ENCODE measurements around the gene UCKL1. TPM values are rescaled to one million over a fixed set of nuclear protein-coding genes. Genes with fewer than 3 reads are reported as not detected.

UCKL1 gene
- total RNA-seq, 1 donor from 2014 or later = 50.1 TPM

DNA sequence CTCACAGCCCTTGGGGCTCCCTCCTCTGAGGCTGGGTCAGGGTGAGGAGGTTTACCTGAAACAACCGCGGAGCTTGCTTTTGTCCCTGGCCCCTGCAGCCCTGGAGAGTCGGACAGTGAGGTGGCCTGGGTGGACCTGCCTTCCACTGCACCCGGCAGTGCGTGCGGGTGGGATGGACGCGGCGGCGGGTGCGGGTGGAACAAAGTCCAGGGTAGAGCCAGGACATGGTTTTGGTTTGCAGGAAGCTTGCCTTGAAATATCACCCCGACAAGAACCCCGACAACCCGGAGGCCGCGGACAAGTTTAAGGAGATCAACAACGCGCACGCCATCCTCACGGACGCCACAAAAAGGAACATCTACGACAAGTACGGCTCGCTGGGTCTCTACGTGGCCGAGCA is 27.1 kb downstream of the UCKL1 start:
- H3K27me3 ChIP-seq = no peaks in the 10 kb centered on the region
- intact Hi-C loops (cut with DNase I) = no loop called here
- no peak overlapping the region for H3K27ac ChIP-seq
- H3K36me3 ChIP-seq = peaks cover 0 to 49% of the 10 kb centered on the region in 2 donors
- TF ChIP-seq CTCF (IDR thresholded peaks at IDR 0.05) (no peak), POLR2A (IDR thresholded peaks at IDR 0.05) (no peak), POLR2AphosphoS5 (IDR thresholded peaks at IDR 0.05; ENCODE audit: insufficient read depth in 1 of 2, low read depth in 1 of 2) (no peak)
- H3K4me3 ChIP-seq = no peak overlapping the region
- no peaks in the 10 kb centered on the region for H3K4me1 ChIP-seq
- no peak for DNase-seq (ENCODE audit: extremely low spot score in 2 of 2)
- H3K9me3 ChIP-seq = no peaks in the 10 kb centered on the region

DNA sequence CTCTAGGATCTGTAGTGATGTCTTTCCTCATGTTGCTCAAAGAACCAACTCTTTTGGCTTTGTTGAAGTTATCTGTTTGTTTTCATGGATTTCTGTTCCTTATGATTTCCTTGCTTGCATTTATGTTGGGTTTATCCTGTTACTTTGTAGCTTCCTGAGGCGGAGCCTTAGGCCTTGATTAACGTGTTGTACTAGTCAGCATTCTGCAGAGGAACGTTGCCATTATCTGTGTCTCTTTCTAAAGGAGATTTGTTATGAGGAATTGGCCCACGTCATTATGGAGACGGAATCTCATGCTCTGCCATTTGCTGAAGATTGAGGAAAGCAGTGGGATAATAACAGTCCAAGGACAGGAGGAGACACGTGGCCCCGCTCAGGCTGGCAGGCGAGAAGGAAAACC is 29.9 kb downstream of the UCKL1 start:
- Histone ChIP-seq H3K27me3 (no peaks in the 10 kb centered on the region), H3K36me3 (peaks cover 0 to 36% of the 10 kb centered on the region in 2 donors), H3K4me3 (no peak overlapping the region), H3K9me3 (no peaks in the 10 kb centered on the region), H3K27ac (no peak overlapping the region), H3K4me1 (no peaks in the 10 kb centered on the region)
- intact Hi-C loops (cut with DNase I) = no loop called here
- no peak for TF ChIP-seq POLR2AphosphoS5 (IDR thresholded peaks at IDR 0.05; ENCODE audit: insufficient read depth in 1 of 2, low read depth in 1 of 2)
- no peak for TF ChIP-seq POLR2A (IDR thresholded peaks at IDR 0.05)
- no peak for TF ChIP-seq CTCF (IDR thresholded peaks at IDR 0.05)
- no peak for DNase-seq (ENCODE audit: extremely low spot score in 2 of 2)

DNA sequence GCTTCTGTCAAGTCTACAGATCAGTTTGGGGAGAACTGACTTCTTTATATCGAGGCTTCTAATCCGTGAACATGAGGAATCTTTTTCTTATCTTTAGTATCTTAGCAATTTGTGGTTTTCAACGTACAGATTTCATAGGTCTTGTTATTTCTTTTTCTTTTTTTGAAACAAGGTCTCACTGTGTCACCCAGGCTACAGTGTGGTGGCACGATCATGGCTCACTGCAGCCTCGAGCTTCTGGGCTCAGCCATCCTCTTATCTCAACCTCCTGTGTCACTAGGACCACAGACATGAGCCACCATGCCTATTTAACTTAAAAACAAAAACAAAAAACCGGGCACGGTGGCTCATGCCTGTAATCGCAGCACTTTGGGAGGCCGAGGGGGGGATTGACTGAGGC is 32.0 kb downstream of the UCKL1 start:
- Histone ChIP-seq H3K36me3 (peaks cover 0 to 21% of the 10 kb centered on the region in 2 donors), H3K4me3 (no peak overlapping the region), H3K4me1 (no peaks in the 10 kb centered on the region), H3K9me3 (no peaks in the 10 kb centered on the region), H3K27ac (no peak overlapping the region), H3K27me3 (no peaks in the 10 kb centered on the region)
- no peak for DNase-seq (ENCODE audit: extremely low spot score in 2 of 2)
- intact Hi-C loops (cut with DNase I) = no loop called here
- no peak for TF ChIP-seq CTCF (IDR thresholded peaks at IDR 0.05)
- no peak for TF ChIP-seq POLR2A (IDR thresholded peaks at IDR 0.05)
- no peak for TF ChIP-seq POLR2AphosphoS5 (IDR thresholded peaks at IDR 0.05; ENCODE audit: insufficient read depth in 1 of 2, low read depth in 1 of 2)

- no peak for TF ChIP-seq POLR2A (IDR thresholded peaks at IDR 0.05)
- no peak for TF ChIP-seq CTCF (IDR thresholded peaks at IDR 0.05)
- TF ChIP-seq POLR2AphosphoS5 (IDR thresholded peaks at IDR 0.05; ENCODE audit: insufficient read depth in 1 of 2, low read depth in 1 of 2) = no peak
- H3K36me3 ChIP-seq = peaks cover 0 to 15% of the 10 kb centered on the region in 2 donors
- no peaks in the 10 kb centered on the region for H3K4me1 ChIP-seq
- no peaks in the 10 kb centered on the region for H3K9me3 ChIP-seq
- no peak for DNase-seq (ENCODE audit: extremely low spot score in 2 of 2)
- intact Hi-C loops (cut with DNase I) = no loop called here
- no peaks in the 10 kb centered on the region for H3K27me3 ChIP-seq
- H3K27ac ChIP-seq = no peak overlapping the region
- no peak overlapping the region for H3K4me3 ChIP-seq
Measured at GRCh38 chr20:63923651-63924050, 32.6 kb downstream of the UCKL1 start.

GRCh38 chr20:63920226-63920625 is 36.0 kb downstream of the UCKL1 start:
- intact Hi-C loops (cut with DNase I) = no loop called here
- Histone ChIP-seq H3K36me3 (peaks cover 0 to 6% of the 10 kb centered on the region in 2 donors), H3K27me3 (no peaks in the 10 kb centered on the region), H3K4me1 (no peaks in the 10 kb centered on the region), H3K4me3 (no peak overlapping the region), H3K27ac (no peak overlapping the region), H3K9me3 (no peaks in the 10 kb centered on the region)
- no peak for DNase-seq (ENCODE audit: extremely low spot score in 2 of 2)
- no peak for TF ChIP-seq CTCF (IDR thresholded peaks at IDR 0.05)
- no peak for TF ChIP-seq POLR2AphosphoS5 (IDR thresholded peaks at IDR 0.05; ENCODE audit: insufficient read depth in 1 of 2, low read depth in 1 of 2)
- no peak for TF ChIP-seq POLR2A (IDR thresholded peaks at IDR 0.05)
